SK-N-SH (cell line): ENCODE measurements around the gene H2BW2.

ENCODE experiments used
- CTCF ChIP-seq: fragments of 200-600 bp; sonication (generic); IDR thresholded peaks from 2 replicates; pipeline ENCODE4 v1.6.1; 2017; ENCODE audit warnings: antibody characterized with exemption, mild to moderate bottlenecking, moderate library complexity
- EP300 ChIP-seq, 2 experiments: IDR thresholded peaks; 2 replicates each; pipeline versions ENCODE4 v1.4.0 to v1.6.1; 2012; ENCODE audit warnings: borderline replicate concordance in 1 of 2, low read depth in 1 of 2, low read length in 1 of 2
- FOSL2 ChIP-seq: IDR thresholded peaks from 2 replicates; pipeline ENCODE4 v1.4.0; 2012; ENCODE audit warnings: low read depth, mild to moderate bottlenecking, moderate library complexity, borderline replicate concordance
- FOXJ3 ChIP-seq: sonication (generic); formaldehyde crosslinking; IDR thresholded peaks from 2 replicates; pipeline ENCODE4 v1.5.1; 2020; ENCODE audit warnings: mild to moderate bottlenecking, missing genetic modification reagents
- MXI1 ChIP-seq: IDR thresholded peaks from 2 replicates; pipeline ENCODE4 v1.6.1; 2012; ENCODE audit warnings: mild to moderate bottlenecking, low read depth, low read length, improper control_type of control experiment
- NFIC ChIP-seq: IDR thresholded peaks from 2 replicates; pipeline ENCODE4 v1.4.0; 2012; ENCODE audit warnings: borderline replicate concordance
- RAD21 ChIP-seq: IDR thresholded peaks from 2 replicates; pipeline ENCODE4 v1.6.1; 2012; ENCODE audit warnings: mild to moderate bottlenecking, low read length
- USF1 ChIP-seq: IDR thresholded peaks from 2 replicates; pipeline ENCODE4 v1.4.0; 2012; ENCODE audit warnings: low read depth, borderline replicate concordance
- USF2 ChIP-seq: fragments of 150-350 bp; IDR thresholded peaks from 2 replicates; pipeline ENCODE4 v1.6.1; 2017; ENCODE audit warnings: antibody characterized with exemption, low read length, low read depth, borderline replicate concordance
- YY1 ChIP-seq: IDR thresholded peaks from 2 replicates; pipeline ENCODE4 v1.4.0; 2012; ENCODE audit warnings: low read depth, mild to moderate bottlenecking

GRCh38 chrX:104085919-104086318 is 46.2 kb downstream of the H2BW2 start:
- TF ChIP-seq EP300 (IDR thresholded peaks at IDR 0.05; ENCODE audit: borderline replicate concordance in 1 of 2, low read depth in 1 of 2, low read length in 1 of 2) (no peak), CTCF (no peak), USF2 (no peak), FOSL2 (no peak), MXI1 (no peak), NFIC (no peak), YY1 (no peak), USF1 (no peak), FOXJ3 (CRISPR knock-in tag) (no peak), RAD21 (no peak)
